HG03432 (cell line): ENCODE data around the gene FRY.

Experiments used
- ATAC-seq: cut with Tn5 transposase; IDR thresholded peaks from one replicate; pipeline ENCODE4 v1.9.1; 2021; ENCODE audit warnings: mild to moderate bottlenecking, moderate library complexity; ENCODE audit not compliant: unreplicated experiment

The FRY gene

DNA sequence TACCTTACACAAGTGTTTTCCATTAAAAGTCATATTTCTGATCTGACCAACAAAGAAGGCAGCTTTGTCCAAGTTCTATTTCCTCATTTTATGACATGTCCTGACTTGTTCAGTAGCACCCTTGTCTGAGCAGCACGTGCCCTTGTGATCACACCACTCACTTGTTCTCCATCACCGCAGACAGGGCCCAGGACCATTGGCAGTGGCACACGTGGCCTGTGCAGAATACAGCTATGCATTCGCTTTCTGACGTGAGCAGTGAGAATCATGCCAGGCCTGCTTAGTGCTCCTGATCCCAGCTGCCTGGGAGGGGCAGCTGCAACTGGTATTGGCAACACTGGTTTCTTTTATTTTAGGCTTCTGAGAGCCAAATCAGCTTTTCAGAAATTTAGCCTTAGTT, 134.2 kb downstream of the FRY start:
- ATAC-seq = no peak

DNA sequence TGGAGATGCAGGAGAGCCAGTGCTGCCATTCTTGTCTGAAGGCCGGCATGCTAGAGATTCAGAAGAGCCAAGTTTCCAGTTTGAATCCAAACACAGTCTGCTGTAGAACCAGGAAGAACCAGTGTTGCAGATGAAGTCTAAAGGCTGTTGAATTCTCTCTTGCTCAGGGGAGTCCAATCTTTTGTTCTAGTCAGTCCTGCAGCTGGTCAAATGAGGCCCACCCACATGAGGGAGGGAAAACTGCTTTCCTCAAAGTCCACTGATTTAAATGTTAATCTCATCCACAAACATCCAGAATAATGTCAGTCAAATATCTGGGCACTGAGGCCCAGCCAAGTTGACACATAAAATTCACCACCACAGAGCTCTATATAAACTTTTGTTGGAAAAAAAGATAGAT, 136.6 kb downstream of the FRY start:
- no peak for ATAC-seq

DNA sequence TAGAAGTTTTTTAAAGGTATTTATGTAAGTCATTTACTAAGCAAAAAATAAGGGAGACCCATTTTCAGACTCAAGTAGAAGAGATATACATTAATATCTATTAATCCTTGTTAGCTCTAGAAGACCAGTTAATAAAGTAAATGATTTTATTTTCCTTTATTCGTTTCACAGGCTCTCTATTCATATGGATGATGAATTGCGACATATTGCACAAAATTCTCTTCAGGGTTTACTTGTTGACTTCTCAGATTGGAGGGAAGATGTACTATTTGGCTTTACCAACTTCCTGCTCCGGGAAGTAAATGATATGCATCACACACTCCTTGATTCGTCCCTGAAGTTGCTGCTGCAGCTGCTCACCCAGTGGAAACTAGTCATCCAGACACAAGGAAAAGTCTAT, 139.3 kb downstream of the FRY start:
- no peak for ATAC-seq

DNA sequence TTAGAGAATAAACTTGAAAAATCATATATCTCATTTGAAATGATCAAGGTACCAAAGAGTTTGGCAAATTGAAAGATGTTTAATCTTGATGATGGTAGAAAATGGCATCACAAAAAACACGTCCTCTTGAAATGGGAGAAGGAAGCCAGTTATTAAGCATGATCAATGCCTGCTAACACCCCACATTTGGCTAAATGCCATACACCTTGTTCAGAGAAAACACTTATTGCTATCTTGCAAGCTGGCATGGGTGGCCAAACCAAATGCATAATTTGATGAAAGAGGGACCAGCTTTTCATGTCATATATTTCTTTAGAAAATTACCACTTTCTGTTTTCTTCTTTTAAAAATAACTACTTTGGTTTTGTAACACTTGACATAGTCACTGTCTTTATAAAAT, 142.3 kb downstream of the FRY start:
- ATAC-seq = no peak

DNA sequence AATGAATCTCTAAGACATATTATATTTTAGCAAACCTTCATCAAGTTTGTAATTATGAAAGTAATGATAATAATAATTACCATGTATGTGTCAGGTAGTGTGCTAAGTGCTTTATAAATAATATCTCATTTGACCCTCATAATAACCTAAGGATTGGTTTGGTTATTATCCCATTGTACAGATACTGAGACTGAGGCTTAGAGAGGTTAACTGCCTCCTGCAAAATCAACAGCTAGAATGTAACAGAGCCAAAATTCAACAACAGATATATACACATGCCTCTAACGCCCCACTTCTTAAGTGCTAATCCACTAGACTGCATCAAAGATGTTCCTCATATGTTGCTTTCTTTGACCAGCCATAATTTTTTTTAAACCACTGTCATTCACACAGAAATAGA, 142.8 kb downstream of the FRY start:
- no peak for ATAC-seq

DNA sequence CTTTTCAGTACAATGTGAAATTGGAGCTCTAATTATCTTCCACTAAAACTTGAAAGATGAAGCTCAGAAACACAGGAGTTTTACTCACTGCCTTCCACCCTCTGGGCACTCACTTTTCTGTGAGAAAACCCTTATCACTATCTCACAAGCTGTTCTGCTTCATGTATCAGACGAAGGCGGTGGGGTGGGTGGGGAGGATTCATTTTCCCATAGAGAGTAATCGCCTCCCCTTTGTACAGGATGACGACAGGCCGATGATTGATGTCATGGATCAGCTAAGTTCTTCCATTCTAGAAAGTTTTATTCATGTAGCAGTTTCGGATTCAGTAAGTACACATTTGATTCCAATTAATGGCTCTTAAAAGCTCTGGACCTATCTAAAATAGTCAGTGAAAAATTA, 143.7 kb downstream of the FRY start:
- no peak for ATAC-seq

DNA sequence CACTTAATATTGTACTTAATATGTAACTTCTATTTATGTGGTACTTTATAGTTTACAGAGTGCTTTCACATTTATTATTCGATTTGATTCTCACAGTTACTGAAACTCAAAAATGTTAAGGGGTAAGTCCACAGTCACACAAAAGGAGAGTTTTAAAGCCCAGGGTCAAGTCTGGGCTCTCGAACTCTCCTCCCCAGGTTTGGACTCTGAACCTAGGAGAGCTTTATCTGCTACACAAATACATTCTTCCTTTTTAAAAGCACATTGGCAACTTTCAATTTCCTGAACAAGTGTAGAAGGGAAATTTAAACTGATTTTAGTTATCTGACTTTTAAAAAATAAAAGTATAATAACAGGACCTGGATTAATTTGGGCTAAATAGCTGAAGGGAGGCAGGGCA, 144.4 kb downstream of the FRY start:
- ATAC-seq = no peak

DNA sequence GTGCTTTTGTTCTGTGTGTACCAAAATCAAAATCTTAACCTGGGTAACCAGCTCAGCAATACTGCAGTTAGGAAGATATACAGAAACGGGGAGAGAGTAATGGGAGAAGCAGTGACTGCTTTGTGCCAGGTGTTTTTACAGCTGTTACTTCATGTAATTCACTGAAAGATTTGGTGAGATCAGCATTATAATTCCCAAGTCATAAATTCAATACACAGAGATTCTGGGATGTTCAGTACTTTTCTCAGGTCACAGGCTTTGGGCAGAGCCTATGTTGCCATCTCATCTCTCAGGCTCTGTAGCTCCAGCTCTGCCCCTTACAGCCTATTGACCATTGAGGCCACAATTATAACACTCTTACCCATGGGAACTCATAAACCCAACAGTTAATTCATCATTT, 145.1 kb downstream of the FRY start:
- no peak for ATAC-seq

DNA sequence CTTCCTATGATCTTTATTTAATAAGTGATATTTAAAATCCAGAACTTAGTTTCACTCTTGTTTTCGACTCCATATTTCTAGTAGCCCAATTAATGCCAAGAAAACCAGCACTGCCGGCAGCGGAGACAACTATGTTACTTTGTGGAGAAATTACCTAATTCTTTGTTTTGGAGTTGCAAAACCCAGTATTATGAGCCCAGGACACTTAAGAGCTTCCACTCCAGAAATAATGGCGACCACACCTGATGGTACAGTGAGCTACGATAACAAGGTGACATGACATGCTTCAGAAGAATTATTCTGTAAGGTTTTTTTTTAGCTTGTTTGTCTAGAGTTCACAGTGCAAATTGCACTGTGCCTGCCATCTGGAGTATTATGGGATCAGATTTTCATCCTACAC, 147.2 kb downstream of the FRY start:
- ATAC-seq = no peak

DNA sequence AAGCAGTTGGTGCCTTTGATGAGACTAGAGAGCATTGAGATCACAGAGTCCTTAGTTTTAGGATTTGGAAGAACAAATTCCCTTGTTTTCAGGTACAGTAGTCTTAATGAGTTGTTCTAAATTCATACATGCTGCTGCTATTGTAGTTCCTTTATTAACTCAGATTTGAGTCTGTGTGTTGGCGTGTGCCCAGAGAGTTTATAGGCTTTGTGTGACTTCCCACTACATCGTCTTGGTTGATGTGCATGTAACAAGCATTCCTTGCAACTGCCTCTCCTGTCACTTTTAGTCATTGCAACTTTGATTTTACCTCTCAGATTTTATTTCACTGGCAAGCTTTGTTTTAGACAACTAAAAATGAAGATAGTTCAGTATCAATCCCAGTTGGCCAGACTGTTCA, 148.1 kb downstream of the FRY start:
- ATAC-seq = no peak

DNA sequence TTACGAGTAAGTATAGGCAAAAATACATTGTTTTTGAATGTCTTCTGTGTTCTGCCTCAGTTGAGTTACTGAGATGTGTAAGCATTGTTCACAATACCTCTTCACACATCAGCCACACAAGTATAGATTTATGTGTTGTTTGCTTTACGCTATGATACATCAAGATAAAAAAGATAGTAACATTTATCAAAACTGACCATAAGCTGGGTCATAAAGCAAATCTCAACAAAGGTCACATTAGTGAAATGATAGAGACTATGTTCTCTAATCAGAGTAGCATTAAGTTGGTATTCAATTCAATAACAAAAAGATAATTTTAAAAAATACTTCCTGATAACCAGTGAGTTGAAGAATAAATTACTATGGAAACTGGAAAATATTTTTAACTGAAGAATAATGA, 156.1 kb downstream of the FRY start:
- ATAC-seq = no peak

DNA sequence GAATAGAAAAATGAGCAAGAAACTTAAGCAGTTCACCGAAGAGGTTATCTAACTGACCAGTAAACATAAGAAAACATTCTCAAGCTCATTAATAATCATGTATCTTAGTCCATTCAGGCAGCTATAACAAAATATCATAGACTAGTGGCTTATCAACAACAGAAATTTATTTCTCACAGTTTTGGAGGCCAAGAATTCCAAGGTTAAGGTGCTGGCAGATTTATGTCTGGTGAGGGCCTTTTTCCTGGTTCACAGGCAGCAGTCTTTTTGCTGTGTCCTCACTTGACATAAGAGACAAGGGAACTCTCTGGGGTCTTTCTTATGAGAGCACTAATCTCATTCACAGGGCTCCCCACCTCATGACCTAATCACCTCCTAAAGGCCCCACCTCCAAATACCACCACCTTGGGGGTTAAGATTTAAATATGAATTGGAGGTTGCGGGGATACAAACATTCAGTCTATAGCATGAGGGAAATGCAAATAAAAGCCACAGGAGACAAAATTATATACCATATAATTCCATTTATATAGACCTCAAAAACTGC, 160.0 kb downstream of the FRY start:
- no peak for ATAC-seq

DNA sequence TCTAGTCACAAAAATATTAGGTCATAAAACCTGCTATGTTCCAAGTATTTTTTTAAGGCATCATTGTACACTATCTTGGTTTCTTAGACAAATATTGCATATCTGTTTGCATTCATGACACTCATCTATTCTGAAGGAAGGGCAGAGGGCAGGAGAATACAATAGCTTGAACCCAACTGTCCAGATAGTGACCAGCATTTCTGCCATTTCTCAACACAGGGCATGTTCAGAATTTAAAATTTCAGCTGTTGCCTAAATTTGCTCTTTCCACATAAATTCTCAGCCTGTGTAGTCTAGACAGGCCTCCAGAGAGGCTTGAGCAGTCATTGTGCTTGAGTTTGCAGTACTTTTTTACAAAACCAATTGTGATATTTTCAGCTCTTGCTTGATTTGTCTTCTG, 164.1 kb downstream of the FRY start:
- ATAC-seq = no peak

DNA sequence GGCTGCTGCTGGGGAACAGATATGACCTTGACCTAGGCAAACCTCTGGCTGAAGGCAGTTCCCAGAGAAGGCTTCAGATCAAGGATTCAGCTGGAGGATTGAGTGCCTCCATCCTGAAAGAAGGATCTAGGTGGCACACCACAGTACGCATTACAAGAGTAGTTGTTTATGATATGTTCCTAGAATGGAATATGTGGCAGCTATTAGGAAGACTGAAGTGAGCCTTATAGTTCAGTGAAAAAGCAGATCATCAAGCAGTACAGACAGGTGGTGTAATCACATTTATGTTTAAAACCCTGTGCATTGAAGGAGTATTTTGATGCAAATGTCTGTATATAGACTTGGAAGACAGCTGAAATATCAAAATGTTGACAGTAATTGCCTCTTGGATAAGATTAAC, 167.6 kb downstream of the FRY start:
- ATAC-seq = no peak

DNA sequence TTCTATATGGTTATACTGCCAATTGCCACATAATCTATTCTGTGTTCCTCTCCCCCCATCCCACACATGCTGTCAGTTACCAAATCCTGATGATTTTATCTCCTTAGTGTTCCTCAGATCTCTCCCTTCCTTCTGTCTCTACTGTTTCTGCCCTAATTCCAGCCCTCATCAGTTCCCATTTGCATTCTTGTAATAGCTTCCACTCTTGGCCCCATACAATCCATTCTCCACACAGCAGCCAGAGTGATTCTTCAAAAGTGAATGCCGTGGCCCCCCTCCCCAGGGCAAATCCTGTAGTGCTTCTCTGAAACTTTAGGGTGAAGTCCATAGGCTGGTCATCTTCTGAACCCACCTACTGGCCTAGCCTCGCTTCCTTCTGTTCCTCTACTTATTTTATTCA, 169.2 kb downstream of the FRY start:
- no peak for ATAC-seq

DNA sequence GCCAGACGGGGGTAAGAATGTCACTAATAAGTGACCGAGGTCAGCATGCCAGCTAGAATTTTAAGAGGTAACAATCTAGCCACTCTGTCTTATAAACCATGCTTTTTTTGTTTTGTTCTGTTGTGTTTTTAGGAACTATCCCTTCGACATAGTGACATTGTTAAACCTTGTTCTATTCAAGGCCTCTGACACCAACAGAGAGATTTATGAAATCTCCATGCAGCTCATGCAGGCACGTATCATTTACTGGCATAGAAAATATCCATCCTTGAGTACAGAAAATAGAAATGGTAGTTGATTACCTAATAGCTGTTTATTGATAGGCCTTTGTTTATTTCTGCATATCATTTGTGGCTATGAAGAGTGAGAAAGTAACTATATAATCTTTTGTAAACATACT, 170.2 kb downstream of the FRY start:
- no peak for ATAC-seq

DNA sequence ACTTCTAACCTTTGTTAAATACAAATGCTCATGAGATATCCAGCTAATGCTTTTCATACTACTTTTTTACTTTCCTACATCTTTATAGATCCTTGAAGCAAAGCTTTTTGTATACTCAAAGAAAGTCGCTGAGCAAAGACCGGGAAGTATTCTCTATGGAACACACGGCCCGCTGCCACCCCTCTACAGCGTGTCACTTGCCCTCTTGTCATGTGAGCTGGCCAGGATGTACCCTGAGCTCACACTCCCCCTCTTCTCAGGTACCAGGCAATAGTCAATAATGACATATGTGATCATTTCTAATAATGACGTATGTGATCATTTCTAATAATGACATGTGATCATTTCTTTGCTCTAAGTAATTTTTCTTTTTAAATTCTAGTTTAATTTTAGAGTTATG, 170.7 kb downstream of the FRY start:
- no peak for ATAC-seq

DNA sequence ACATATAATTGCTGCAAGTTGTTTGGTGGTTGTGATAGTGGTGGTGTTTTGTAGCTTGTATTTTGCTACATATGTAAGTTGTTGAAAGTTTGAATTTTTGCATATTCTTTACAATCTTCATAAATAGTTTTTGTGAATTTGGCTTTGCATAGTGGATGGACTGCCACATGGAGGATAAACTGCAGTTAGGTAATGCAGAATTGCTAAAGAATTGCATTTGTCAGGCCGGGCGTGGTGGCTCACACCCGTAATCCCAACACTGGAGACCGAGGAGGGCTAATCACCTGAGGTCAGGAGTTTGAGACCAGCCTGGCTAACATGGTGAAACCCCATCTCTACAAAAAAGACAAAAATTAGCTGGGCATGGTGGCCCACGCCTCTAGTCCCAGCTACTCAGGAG, 171.6 kb downstream of the FRY start:
- ATAC-seq = no peak

DNA sequence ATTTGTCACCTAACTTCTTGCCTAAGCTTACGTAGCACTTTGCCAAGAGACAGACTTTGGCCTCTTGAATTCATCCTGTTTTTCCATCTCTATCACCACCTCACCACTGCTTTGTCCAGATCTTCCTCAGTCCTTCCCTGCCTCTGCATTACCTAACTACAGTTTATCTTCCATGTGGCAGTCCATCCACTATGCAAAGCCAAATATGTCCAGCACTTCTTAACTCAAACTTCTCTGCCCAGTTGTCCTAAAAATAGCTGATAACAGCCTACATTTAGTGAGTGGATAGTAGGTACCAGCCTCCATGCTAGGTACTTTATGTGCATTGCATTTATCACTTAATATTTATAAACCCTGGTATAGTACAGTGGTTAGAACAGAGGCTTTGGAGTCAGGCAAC, 172.2 kb downstream of the FRY start:
- ATAC-seq = no peak

DNA sequence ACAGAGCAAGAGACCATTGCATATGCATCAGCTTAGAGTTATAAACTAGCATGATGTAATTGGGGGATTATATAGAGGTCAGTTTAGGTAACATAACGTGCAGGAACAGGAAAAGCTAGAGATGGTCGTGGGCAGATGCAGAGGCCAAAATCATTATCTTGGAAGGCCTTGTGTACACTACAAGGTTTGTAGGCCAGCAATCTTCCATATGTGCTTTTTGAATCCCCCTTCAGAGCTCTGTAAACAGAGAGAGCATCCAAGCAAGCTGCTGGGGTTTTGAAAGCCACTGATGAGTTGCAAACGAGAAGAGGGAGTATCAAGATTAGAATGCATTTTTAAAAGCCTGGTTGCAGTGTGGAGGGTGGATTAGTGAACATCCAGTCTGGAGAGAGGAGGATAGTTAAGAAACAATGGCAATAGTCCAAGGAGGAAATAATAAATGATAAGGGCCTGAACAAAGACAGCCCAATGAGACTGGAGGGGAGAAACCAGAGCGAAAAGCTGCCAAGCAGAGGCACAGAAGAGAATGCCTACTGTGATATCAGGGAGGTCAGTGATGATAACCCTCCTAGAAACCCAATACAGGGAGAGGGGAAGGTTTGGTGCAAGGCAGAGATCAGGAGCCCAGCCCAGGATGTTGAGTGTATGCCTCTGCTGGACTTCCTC, 174.0 kb downstream of the FRY start:
- ATAC-seq = no peak

DNA sequence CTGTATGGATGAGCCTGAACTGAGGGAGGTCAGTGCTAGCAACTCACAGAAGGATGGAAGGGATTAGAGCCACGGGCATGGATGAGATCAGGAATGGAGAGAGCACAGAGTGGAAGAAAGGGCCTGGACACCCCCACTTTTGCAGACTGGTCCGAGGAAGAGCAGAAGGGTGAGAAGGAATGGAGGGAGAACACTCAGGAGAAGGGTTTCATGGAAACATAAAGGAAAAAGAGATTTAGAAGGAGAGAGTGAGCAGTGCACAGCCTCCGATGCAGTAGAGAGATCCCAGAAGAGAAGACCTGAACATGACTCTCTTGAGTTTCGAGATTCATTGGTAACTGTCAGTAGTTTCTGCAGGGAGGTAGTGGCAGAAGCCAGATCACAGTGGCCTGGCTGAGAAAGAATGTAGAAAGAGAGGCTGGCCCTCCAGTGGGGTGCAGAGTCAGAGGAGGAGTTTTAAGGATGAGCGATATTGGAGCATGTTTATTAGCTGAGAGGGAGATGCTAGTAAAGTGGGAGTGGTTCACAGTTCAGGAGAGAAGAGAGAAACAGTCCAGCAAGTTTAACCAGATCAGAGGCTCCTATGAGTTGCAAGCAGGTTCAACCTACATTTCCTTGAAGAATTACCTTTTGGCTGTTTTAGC, 174.6 kb downstream of the FRY start:
- ATAC-seq = no peak

DNA sequence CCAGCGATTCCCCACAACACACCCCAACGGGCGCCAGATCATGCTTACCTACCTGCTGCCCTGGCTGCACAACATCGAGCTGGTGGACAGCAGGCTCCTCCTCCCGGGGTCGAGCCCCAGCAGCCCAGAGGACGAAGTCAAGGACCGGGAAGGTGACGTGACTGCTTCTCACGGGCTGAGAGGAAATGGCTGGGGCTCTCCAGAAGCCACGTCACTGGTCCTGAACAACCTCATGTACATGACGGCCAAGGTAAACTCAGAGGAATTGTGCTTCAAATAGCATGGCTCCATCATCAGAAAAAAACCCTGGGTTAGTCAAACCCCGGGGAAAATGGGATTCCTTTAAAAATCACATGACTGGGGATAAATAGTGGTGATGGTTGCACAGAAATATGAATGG, 177.3 kb downstream of the FRY start:
- ATAC-seq = no peak

DNA sequence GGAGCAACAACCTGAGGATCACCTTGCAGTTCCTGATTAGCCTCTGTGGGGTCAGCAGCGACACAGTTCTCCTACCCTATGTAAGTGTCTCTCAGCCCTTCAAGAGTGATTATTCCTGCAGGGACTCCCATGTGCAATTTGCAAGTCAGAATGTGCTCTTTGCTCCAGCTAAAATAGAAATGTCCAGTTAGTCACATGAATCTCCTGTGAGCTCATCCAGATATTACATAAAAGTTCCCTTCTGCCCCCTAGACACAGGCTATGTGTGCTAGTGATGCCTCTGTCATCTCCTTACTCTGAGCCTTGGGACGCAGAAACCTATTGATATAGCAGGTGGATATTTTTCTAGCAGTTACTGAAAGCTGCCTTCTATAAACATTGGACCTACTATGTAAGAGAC, 178.1 kb downstream of the FRY start:
- ATAC-seq = no peak
